ENCODE results near the gene TNP1.

DNA sequence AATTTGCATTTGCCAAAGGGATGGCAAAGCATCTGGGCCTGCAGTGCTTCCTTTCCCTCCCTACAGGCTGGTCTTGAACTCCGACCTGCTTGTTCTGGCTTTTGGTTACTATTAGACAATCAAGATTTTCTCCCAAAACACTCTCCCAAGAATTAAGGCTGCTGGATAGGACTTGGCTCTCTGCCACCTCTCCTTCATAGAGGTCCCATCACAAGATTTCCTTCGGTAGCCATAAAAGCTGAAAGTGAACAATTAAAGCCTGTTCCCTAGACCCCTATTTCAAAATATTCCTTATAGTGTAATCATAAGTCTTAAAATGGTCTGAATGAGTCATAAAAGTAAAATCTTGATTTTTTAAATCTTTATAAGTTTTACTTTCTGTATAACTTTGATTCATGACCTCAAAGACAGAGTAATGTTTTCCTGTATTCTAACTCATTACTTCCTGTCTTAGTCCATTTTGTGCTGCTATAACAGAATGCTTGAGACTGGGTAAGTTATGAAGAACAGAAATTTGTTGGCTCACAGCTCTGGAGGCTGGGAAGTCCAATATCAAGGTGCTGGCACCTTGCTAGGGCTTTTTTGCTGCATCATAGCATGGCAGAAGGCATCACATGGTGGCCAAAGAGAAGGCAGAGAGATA lies 37.8 kb upstream of the TNP1 start:
- TF ChIP-seq, protein P1, sequence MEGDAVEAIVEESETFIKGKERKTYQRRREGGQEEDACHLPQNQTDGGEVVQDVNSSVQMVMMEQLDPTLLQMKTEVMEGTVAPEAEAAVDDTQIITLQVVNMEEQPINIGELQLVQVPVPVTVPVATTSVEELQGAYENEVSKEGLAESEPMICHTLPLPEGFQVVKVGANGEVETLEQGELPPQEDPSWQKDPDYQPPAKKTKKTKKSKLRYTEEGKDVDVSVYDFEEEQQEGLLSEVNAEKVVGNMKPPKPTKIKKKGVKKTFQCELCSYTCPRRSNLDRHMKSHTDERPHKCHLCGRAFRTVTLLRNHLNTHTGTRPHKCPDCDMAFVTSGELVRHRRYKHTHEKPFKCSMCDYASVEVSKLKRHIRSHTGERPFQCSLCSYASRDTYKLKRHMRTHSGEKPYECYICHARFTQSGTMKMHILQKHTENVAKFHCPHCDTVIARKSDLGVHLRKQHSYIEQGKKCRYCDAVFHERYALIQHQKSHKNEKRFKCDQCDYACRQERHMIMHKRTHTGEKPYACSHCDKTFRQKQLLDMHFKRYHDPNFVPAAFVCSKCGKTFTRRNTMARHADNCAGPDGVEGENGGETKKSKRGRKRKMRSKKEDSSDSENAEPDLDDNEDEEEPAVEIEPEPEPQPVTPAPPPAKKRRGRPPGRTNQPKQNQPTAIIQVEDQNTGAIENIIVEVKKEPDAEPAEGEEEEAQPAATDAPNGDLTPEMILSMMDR (IDR thresholded peaks at IDR 0.05), result no peak
- TF ChIP-seq POLR2A (IDR thresholded peaks at IDR 0.05), result no peak
